Endothelial cell (in vitro differentiated cells): ENCODE results near the gene PHRF1. TPM values are rescaled to one million over a fixed set of nuclear protein-coding genes. Genes with fewer than 3 reads are reported as not detected.

Experiments used
- DNase-seq: peaks from one replicate; pipeline ENCODE4 v3.0.0; 2021; ENCODE audit warnings: low spot score
- H3K27ac Mint-ChIP-seq: one replicate; pipeline ENCODE4 v1.8.0; 2021; ENCODE audit warnings: mixed read lengths, inconsistent platforms; ENCODE audit not compliant: unreplicated experiment
- H3K27me3 Mint-ChIP-seq: one replicate; pipeline ENCODE4 v1.8.0; 2021; ENCODE audit warnings: mild to moderate bottlenecking, moderate library complexity, mixed read lengths, inconsistent platforms; ENCODE audit not compliant: unreplicated experiment
- H3K36me3 Mint-ChIP-seq: one replicate; pipeline ENCODE4 v1.8.0; 2021; ENCODE audit warnings: mild to moderate bottlenecking, low read depth, mixed read lengths, inconsistent platforms; ENCODE audit not compliant: unreplicated experiment
- H3K4me1 Mint-ChIP-seq: one replicate; pipeline ENCODE4 v1.8.0; 2021; ENCODE audit warnings: mild to moderate bottlenecking, mixed read lengths, inconsistent platforms; ENCODE audit not compliant: unreplicated experiment
- H3K4me3 Mint-ChIP-seq: one replicate; pipeline ENCODE4 v1.8.0; 2021; ENCODE audit warnings: mild to moderate bottlenecking, mixed read lengths, inconsistent platforms; ENCODE audit not compliant: unreplicated experiment
- H3K9me3 Mint-ChIP-seq: one replicate; pipeline ENCODE4 v1.8.0; 2021; ENCODE audit warnings: mixed read lengths, inconsistent platforms; ENCODE audit not compliant: unreplicated experiment
- total RNA-seq: library from RNA; stranded (reverse); fragmentation: NEBNext Ultra II Directional; extraction: Animal tissue kit (Norgen Biotek cat#: 25700); gene quantifications from one replicate; pipeline ENCODE4 v1.2.1, GENCODE V29; 2021; ENCODE audit not compliant: unreplicated experiment
- TF ChIP-seq, protein P1 (sequence below): fragments of 200-600 bp; sonication (generic); IDR thresholded peaks from one replicate; pipeline ENCODE4 v1.5.0; 2021; ENCODE audit warnings: antibody characterized with exemption; ENCODE audit not compliant: unreplicated experiment

The PHRF1 gene
- total RNA-seq, 1 donor from 2014 or later = 29.5 TPM

DNA sequence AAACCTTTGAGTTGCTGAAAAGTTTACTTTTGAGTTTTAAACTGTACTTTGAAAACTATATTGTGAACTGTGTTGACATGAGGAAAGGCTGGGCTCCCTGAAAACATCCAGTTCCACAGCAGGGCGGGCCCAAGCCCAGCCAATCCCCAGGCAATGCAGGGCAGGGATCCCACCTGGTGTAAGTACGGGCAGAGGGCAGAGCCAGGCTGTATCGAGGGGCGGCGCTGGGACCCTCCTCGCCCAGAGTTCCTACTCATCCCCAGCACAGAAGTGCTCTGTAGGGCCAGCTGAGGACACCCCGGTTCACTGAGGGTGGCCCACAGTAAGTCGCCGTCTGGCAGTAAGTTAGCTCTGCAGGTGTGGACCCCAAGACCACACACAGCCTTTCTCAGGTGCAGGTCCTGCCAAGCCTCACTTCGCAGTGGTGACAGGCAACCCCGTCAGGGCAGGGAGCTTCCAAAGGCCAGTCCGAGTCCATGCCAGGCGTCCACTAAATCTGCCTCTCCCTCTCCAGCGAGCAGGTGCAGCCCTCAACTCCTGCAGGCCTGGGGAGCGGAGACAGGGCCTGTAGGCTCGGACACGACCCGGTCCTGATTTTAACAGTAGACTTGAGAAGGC lies 9.2 kb upstream of the PHRF1 start:
- H3K4me1 Mint-ChIP-seq = no peaks in the 10 kb centered on the region
- H3K27me3 Mint-ChIP-seq = peaks cover 15% of the 10 kb centered on the region
- H3K4me3 Mint-ChIP-seq = peak overlapping the region; percentile 90
- DNase-seq = no peak
- H3K9me3 Mint-ChIP-seq = no peaks in the 10 kb centered on the region
- H3K27ac Mint-ChIP-seq = no peak overlapping the region
- TF ChIP-seq, protein P1, sequence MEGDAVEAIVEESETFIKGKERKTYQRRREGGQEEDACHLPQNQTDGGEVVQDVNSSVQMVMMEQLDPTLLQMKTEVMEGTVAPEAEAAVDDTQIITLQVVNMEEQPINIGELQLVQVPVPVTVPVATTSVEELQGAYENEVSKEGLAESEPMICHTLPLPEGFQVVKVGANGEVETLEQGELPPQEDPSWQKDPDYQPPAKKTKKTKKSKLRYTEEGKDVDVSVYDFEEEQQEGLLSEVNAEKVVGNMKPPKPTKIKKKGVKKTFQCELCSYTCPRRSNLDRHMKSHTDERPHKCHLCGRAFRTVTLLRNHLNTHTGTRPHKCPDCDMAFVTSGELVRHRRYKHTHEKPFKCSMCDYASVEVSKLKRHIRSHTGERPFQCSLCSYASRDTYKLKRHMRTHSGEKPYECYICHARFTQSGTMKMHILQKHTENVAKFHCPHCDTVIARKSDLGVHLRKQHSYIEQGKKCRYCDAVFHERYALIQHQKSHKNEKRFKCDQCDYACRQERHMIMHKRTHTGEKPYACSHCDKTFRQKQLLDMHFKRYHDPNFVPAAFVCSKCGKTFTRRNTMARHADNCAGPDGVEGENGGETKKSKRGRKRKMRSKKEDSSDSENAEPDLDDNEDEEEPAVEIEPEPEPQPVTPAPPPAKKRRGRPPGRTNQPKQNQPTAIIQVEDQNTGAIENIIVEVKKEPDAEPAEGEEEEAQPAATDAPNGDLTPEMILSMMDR = no peak
- no peaks in the 10 kb centered on the region for H3K36me3 Mint-ChIP-seq

DNA sequence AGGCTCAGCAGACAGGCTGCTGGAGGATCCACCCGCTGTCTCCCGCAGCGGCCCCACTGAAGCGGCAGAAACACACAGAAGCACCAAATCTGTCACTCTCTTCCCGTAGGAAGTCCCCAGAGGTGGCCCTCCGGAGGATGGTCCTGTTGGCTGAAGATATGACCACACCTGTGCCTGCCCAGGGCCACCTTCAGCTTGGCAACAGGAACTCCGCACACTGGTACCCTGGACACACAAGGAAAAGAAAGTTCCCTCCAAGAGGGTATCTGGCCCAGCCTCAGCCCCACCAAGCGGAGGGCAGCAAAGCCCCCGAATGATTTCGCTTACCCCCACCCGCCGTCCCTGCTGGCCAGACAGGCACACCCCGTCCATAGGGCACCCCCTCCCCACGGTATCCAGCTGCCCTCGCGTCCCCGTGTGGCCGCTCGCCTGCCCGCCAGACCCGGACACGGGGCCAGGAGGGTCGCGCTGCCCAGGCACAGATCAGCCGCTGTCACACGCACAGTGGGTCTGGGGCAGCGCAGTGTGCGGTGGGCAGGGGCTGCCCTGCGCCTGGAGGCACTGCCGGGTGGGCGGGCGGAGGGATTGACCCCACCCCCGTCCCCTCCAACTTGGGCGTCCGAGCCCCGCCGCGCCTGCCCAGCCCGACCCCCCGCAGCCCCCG lies 8.5 kb upstream of the PHRF1 start:
- DNase-seq = no peak
- Mint-ChIP-seq H3K4me1 (no peaks in the 10 kb centered on the region), H3K4me3 (peak overlapping the region; percentile 90), H3K9me3 (no peaks in the 10 kb centered on the region), H3K27me3 (peaks cover 18% of the 10 kb centered on the region), H3K36me3 (no peaks in the 10 kb centered on the region), H3K27ac (no peak overlapping the region)
- TF ChIP-seq, protein P1 = no peak

DNA sequence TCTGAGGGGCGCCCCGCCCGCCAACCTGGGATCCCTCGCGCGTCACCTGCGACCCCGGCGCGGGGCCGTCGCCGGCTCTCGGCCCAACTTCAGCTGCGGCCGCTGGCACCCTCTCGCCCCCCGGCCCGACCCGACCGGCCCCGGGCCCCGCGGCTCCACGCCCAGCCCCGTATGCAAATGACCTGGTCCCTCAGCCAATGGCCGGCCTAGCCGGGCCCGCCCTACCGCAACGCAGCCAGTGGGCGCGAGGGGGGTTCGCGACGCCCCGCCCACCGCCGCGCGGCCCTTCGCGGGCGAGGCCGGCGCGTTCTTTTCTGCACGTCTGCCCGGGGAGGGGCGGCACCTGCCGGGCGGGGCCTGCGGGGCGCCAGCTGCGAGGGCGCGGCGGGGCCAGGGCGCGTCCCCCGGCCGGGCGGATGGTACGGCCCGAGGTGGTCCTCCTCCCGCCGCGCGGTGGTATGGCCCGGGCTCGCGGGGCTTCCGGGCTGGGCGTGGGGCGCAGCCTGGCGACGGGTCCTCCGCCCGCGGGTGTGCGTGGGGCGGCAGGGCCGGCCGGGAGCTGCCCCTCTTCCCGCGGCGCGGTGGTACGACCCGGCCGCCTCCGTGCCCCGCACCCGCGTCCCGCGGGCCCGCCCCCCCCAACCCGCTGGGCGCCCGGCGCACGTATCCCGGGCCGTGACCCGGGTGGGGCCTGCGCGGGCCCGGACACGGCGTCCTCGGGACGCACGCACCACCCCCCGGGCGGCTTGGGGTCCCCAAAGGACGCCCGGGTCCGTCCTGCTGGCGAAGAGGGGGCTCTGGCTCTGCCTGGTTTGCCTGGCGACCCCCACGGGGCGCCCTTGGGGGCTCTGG lies 7.7 kb upstream of the PHRF1 start:
- DNase-seq = peak; percentile 95
- H3K4me1 Mint-ChIP-seq = no peaks in the 10 kb centered on the region
- no peak overlapping the region for H3K27ac Mint-ChIP-seq
- H3K4me3 Mint-ChIP-seq = peak overlapping the region; percentile 79
- no peaks in the 10 kb centered on the region for H3K36me3 Mint-ChIP-seq
- TF ChIP-seq, protein P1 = no peak
- peaks cover 18% of the 10 kb centered on the region for H3K27me3 Mint-ChIP-seq
- H3K9me3 Mint-ChIP-seq = no peaks in the 10 kb centered on the region

DNA sequence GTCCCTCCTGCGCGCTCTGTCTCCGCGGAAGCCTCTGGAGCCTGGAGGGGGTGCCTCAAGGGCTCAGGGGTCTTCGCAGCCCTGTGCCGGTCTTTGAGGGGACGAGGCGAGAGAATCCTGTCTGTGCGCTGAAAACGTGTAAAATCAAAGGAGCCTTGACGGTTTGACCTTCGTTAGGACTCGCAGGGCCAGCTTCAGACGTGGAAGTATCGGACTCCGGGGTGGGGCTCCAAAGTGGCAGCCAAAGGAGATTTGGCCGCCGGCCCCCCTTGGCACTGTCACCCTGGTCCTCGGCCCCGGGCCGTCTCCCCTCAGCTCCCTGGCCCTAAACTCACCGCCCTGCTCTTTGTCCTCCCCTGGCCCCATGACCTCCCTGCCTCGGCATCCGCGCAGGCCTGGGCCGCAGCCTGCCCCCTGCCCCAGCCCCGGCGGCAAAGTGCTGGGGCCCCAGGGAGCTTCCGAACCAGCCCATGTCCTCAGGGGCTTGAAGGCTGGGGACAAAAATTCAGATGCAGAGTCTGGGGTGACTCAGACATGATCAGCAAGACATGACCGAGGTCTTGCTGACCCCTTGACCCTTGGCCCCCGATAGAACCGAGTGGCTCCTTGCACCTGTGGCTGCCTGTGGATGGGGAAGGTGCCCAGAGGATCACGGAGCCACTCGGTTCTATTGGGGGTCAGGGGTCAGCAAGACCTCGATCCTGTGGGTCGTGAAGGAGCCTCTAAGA lies 6.9 kb upstream of the PHRF1 start:
- no peaks in the 10 kb centered on the region for H3K9me3 Mint-ChIP-seq
- TF ChIP-seq, protein P1 = no peak
- H3K27me3 Mint-ChIP-seq = peaks cover 21% of the 10 kb centered on the region
- no peak for DNase-seq
- peak overlapping the region; percentile 79 for H3K4me3 Mint-ChIP-seq
- no peaks in the 10 kb centered on the region for H3K36me3 Mint-ChIP-seq
- no peak overlapping the region for H3K27ac Mint-ChIP-seq
- H3K4me1 Mint-ChIP-seq = no peaks in the 10 kb centered on the region
